GM12875 (cell line): Measurements from ENCODE around the gene ANKRD37.

ENCODE experiments used
- H3K4me3 ChIP-seq: one replicate; pipeline ENCODE4 v1.5.1; 2011; ENCODE audit warnings: low read depth, low read length, control low read depth
- CTCF ChIP-seq: IDR thresholded peaks from 2 replicates; pipeline ENCODE4 v1.5.1; 2011; ENCODE audit warnings: low read depth, mild to moderate bottlenecking, control low read depth, inconsistent platforms, low read length, moderate library complexity, borderline replicate concordance; ENCODE audit not compliant: insufficient read depth

The ANKRD37 gene

GRCh38 chr4:185396724-185397385 lies at the start of gene ANKRD37:
Gene ANKRD37 (plus strand): TSS chr4:185396841. CDS start chr4:185396924, 83 bp downstream.
- peak within 1 kb of the TSS; percentile 95 for H3K4me3 ChIP-seq
- no peak for TF ChIP-seq CTCF

- TF ChIP-seq CTCF: no peak
- no peak overlapping the region for H3K4me3 ChIP-seq
Observed at GRCh38 chr4:185346975-185347601, 49.6 kb upstream of the ANKRD37 start.

- TF ChIP-seq CTCF: no peak
- H3K4me3 ChIP-seq: no peak overlapping the region
Observed at GRCh38 chr4:185351691-185352090, 45.0 kb upstream of the ANKRD37 start.

GRCh38 chr4:185352202-185352601 lies 44.4 kb upstream of the ANKRD37 start:
- H3K4me3 ChIP-seq: no peak overlapping the region
- no peak for TF ChIP-seq CTCF

GRCh38 chr4:185352741-185353140 lies 43.9 kb upstream of the ANKRD37 start:
- no peak overlapping the region for H3K4me3 ChIP-seq
- TF ChIP-seq CTCF: no peak

- no peak overlapping the region for H3K4me3 ChIP-seq
- TF ChIP-seq CTCF: no peak
Observed at GRCh38 chr4:185357211-185357610, 39.4 kb upstream of the ANKRD37 start.
